Measurements from ENCODE around the gene BEX2. TPM values are rescaled to one million over a fixed set of nuclear protein-coding genes. Genes with fewer than 3 reads are reported as not detected.

BEX2 gene
- total RNA-seq, 1 experiment from 2014 or later, result not detected

DNA sequence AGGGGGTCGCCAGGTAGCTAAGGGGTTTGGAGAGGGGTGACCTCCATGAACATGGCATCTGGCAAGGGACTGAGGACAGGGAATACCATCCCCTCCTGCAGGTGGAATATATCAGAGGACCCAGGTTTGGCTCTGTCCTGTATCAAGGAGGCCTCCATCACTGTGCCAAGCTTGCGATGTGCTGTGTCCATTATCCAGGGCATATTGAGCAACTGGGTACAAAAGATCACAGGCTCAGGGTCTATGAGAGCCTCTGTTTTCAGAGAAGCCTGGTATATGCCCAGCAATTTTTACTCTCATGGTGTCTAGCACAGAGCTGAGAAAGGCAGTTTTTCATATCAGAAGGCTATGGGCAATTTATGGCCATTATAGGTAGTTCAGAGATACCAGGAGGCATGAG, 17.7 kb downstream of the BEX2 start:
- H3K4me3 ChIP-seq, result no peak overlapping the region

DNA sequence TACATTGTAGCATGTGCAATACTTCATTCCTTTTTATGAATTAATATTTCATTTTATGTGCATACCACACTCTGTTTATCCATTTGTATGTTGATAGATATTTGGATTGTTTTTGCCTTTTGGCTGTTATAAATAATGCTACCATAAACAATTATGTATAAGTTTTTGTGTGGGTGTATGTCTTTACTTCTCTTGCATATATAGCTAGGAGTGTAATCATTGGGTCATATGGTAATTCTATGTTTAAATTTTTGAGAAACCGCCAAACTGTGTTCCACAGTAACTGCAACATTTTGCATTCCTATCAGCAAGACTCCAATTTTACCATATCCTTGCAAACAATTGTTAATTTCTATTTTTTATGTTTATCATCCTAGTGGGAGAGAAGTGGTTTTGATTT, 31.2 kb downstream of the BEX2 start:
- Histone ChIP-seq H3K4me3 (no peak overlapping the region), H3K36me3 (no peaks in the 10 kb centered on the region), H3K27me3 (no peaks in the 10 kb centered on the region), H3K9me3 (no peaks in the 10 kb centered on the region)
- no peak for DNase-seq

More for the DNA sequence above, 17.7 kb downstream of the BEX2 start:
- Histone ChIP-seq H3K27me3 (no peaks in the 10 kb centered on the region), H3K9me3 (no peaks in the 10 kb centered on the region), H3K36me3 (no peaks in the 10 kb centered on the region)
- no peak for DNase-seq

DNA sequence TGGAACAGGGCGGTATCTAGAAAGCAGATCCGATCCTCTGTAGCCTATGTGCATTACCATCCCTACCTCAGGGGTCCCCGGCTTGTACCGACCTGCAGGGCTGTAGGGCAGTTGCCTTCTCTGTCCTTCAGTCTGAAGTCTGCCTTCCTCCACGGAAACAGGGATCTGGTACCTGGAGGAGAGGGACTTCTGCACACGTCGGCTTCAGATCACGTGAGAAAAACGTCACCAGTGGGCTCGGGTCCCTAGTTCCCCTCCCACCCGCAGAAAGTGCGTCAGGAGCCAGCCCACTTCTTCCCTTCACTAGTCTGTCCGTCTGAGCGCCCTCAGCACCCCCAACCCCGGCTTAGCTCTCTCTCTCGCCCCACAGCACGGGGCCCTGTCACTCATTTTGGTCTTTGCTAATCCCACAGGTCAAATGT, 34.2 kb downstream of the BEX2 start, which contains the start of gene TCEAL5:
Gene TCEAL5, minus strand, starts transcription at position 170 of the 422 bp plus-strand sequence. CDS start 2,187 bp downstream, outside the sequence.
- H3K27me3 ChIP-seq, result no peaks in the 10 kb centered on the region
- no peaks in the 10 kb centered on the region for H3K9me3 ChIP-seq
- DNase-seq, result no peak
- H3K36me3 ChIP-seq, result no peaks in the 10 kb centered on the region
- no peak within 1 kb of the TSS for H3K4me3 ChIP-seq

DNA sequence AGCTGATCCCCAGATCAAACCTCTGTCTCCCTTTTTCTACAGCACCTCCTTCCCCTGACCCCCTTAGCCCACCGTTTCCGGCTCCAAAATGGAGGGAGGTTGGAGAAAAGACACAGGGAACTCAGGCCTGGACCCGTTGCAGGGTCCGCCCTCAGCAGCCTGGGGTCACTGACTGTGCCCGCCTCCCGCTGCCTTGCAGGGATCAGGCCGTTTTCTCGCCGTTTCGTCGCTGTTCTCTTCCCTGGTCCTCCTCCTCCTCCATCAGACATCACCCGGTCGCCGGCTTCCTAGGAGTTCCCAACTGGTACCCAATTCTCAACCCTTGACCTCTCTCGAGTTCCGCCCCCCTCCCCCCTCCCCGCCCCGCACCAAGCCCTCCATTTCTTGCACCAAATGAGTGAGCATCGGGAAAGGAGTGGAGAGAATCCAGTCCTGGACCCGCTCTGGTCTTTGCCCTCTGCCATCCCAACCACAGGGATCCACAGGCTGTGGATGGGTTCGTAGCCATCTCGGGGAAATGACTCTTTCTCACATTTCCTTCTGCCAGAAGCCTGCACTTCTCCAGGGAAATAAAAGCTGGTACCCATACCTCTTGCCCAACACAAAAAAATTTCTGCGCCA, 34.7 kb downstream of the BEX2 start:
- H3K4me3 ChIP-seq, result no peak overlapping the region
- H3K9me3 ChIP-seq, result no peaks in the 10 kb centered on the region
- no peaks in the 10 kb centered on the region for H3K36me3 ChIP-seq
- H3K27me3 ChIP-seq, result no peaks in the 10 kb centered on the region
- DNase-seq, result no peak

DNA sequence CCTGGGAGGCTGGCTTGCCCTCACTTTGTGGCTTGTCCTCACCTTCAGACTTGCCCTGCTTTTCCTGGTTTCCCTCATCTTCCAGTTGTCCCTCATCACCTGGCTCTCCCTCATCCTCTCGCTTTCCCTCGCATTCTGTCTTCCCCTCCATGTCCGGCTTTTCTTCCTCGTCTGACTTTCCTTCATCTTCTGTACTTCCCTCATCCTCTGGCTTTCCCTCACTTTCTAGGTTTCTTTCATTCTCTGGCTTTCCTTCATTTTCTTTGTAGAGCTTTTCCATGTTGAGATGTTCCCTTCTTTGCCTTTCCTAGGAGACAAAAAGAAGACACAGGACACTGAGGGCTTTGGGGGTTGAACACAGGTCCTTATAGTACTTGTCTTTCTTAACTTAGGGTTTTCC, 36.5 kb downstream of the BEX2 start:
- no peak for DNase-seq
- Histone ChIP-seq H3K4me3 (no peak overlapping the region), H3K27me3 (no peaks in the 10 kb centered on the region), H3K9me3 (no peaks in the 10 kb centered on the region), H3K36me3 (no peaks in the 10 kb centered on the region)

Other genes with a start within 250 kb of the BEX2 start
- gene BEX1, start 246.8 kb downstream of the BEX2 start, total RNA-seq (2014; rRNA removed; shearing (Covaris generic); ENCODE audit: low replicate concordance), result 10.9 and 12.3 TPM in 2 replicates
- gene NXF3, start 217.8 kb downstream of the BEX2 start, total RNA-seq (2014; rRNA removed; shearing (Covaris generic); ENCODE audit: low replicate concordance), result 0.63 TPM in 1 of 2 replicates, not detected in the other
- not detected in 2 replicates for gene BEX4, start 95.9 kb downstream of the BEX2 start, total RNA-seq (2014; rRNA removed; shearing (Covaris generic); ENCODE audit: low replicate concordance)
- gene TCEAL8, start 55.8 kb downstream of the BEX2 start, total RNA-seq (2014; rRNA removed; shearing (Covaris generic); ENCODE audit: low replicate concordance), result 65.9 and 87.1 TPM in 2 replicates
- not detected in 2 replicates for gene TCEAL5, start 34.2 kb downstream of the BEX2 start, total RNA-seq (2014; rRNA removed; shearing (Covaris generic); ENCODE audit: low replicate concordance)
- not detected in 2 replicates for gene TCEAL7, start 19.2 kb upstream of the BEX2 start, total RNA-seq (2014; rRNA removed; shearing (Covaris generic); ENCODE audit: low replicate concordance)
- gene TCEAL9, start 45.5 kb upstream of the BEX2 start, total RNA-seq (2014; rRNA removed; shearing (Covaris generic); ENCODE audit: low replicate concordance), result 44.1 and 97.3 TPM in 2 replicates
- gene BEX3, start 65.5 kb upstream of the BEX2 start, total RNA-seq (2014; rRNA removed; shearing (Covaris generic); ENCODE audit: low replicate concordance), result 153 and 210 TPM in 2 replicates
- not detected in 2 replicates for gene RAB40A, start 208.5 kb upstream of the BEX2 start, total RNA-seq (2014; rRNA removed; shearing (Covaris generic); ENCODE audit: low replicate concordance)

All from MG63 (cell line).